ENCODE results near the gene BTBD9.
A peak's percentile ranks its signal among the peaks of the same experiment; 100 is the strongest.

The BTBD9 gene

DNA sequence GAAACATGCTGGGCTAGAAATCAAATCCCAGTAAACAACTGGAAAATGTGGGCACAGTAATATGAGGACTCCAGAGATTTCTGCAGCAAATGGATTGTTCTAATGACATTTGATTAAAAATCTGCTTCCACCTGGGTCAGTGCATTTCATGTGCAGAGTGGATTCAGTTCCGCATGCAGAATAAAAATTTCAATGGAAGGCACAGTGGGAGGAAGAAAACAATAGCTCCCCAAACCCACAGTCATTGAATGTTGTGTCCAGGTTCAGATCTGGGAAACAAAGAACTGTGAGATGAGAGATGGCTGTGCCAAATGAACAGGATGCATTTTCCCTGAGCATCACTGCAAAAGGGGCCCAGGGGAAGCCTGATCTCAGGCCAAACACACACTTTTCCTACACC is 403.1 kb downstream of the BTBD9 start:
- Histone ChIP-seq H3K27me3 (no peaks in the 10 kb centered on the region), H3K9me3 (no peaks in the 10 kb centered on the region), H3K36me3 (no peaks in the 10 kb centered on the region), H3K4me3 (ENCODE audit: low read depth, low read length) (no peak overlapping the region), H3K4me1 (peaks cover 30% of the 10 kb centered on the region)
- no peak for TF ChIP-seq CTCF (IDR thresholded peaks at IDR 0.05; ENCODE audit: low read depth, low read length)
- DNase-seq, result no peak

GRCh38 chr6:38234934-38235682 is 404.6 kb downstream of the BTBD9 start:
- Histone ChIP-seq H3K4me1 (peaks cover 26% of the 10 kb centered on the region), H3K4me3 (ENCODE audit: low read depth, low read length) (no peak overlapping the region), H3K9me3 (no peaks in the 10 kb centered on the region), H3K36me3 (no peaks in the 10 kb centered on the region), H3K27me3 (no peaks in the 10 kb centered on the region)
- no peak for DNase-seq
- TF ChIP-seq CTCF (IDR thresholded peaks at IDR 0.05; ENCODE audit: low read depth, low read length), result no peak

GRCh38 chr6:38234141-38234540 is 405.6 kb downstream of the BTBD9 start:
- Histone ChIP-seq H3K36me3 (no peaks in the 10 kb centered on the region), H3K27me3 (no peaks in the 10 kb centered on the region), H3K4me3 (ENCODE audit: low read depth, low read length) (no peak overlapping the region), H3K4me1 (peaks cover 25% of the 10 kb centered on the region), H3K9me3 (no peaks in the 10 kb centered on the region)
- no peak for DNase-seq
- 0 out of 2 replicates have a peak, but pooled peaks have one; percentile 23 for TF ChIP-seq CTCF (IDR thresholded peaks at IDR 0.05; ENCODE audit: low read depth, low read length)

DNA sequence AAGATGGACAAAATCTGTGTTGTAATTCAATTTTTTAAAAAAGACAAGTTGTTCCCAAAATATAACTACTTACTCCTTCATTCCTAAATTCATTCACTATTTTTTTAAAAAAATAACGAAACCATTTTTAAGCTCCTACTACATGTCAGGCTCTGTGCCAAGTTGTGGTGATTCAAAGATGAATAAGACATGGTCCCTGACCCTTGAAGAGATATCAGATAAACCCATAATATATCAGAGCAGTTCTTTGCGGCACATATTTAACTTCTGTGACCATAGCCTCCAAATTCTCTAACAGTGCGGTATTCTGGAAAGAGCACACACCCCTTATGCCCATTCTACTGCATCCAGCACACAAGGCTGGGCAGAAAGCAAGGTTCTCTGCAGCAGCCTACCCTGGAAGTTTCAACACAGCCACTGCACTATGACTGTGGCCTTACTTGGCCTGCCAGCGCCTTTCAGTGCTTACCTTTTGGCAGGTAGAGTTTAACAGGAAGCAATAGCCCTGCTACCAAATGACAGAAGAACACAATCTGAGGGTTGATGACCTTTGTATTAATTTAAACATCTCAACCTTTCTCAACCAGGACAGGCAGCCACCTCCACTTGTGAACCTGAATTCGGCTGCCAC is 406.5 kb downstream of the BTBD9 start:
- no peak for DNase-seq
- Histone ChIP-seq H3K36me3 (no peaks in the 10 kb centered on the region), H3K9me3 (no peaks in the 10 kb centered on the region), H3K27me3 (no peaks in the 10 kb centered on the region), H3K4me3 (ENCODE audit: low read depth, low read length) (no peak overlapping the region), H3K4me1 (peaks cover 25% of the 10 kb centered on the region)
- TF ChIP-seq CTCF (IDR thresholded peaks at IDR 0.05; ENCODE audit: low read depth, low read length), result no peak

- no peak for TF ChIP-seq CTCF (IDR thresholded peaks at IDR 0.05; ENCODE audit: low read depth, low read length)
- Histone ChIP-seq H3K4me3 (ENCODE audit: low read depth, low read length) (no peak overlapping the region), H3K27me3 (no peaks in the 10 kb centered on the region), H3K4me1 (peaks cover 5% of the 10 kb centered on the region), H3K9me3 (no peaks in the 10 kb centered on the region), H3K36me3 (no peaks in the 10 kb centered on the region)
- no peak for DNase-seq
Observed at GRCh38 chr6:38225766-38226165, 414.0 kb downstream of the BTBD9 start.

GRCh38 chr6:38221251-38221650 is 418.5 kb downstream of the BTBD9 start:
- no peak for TF ChIP-seq CTCF (IDR thresholded peaks at IDR 0.05; ENCODE audit: low read depth, low read length)
- Histone ChIP-seq H3K4me1 (peaks cover 2% of the 10 kb centered on the region; the same call in 1 of the 2 replicates), H3K27me3 (no peaks in the 10 kb centered on the region), H3K36me3 (no peaks in the 10 kb centered on the region), H3K9me3 (no peaks in the 10 kb centered on the region), H3K4me3 (ENCODE audit: low read depth, low read length) (no peak overlapping the region)
- no peak for DNase-seq
